ENCODE measurements around the gene GGCX.
"Not testable (repeated sequence)": the region's sequence is repeated elsewhere in the genome, so short reads cannot be mapped to it uniquely, and the experiment has no call there.

Gene GGCX

DNA sequence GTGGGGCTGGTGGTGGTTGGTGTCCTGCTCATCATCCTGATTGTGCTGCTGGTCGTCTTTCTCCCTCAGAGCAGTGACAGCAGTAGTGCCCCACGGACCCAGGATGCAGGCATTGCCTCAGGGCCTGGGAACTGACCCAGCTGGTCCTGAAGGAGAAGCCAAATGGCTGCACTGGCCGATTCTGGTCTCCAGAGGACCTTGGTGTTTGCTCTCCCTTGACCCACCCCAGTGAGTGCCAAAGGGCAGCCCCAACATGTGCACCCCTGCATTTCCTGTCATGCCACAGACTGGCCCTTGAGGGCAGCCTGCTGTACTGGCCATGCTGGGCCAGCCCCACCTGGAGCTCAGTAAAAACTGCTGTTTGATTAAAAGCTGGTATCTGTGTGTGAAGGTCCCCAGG, 31.7 kb upstream of the GGCX start:
- ChIA-PET POLR2A (no interaction called here), CTCF (no interaction called here)
- DNase-seq = no peak
- Histone ChIP-seq H3K4me1 (ENCODE audit: control extremely low read depth in 1 of 4, control insufficient read depth in 4 of 4, insufficient read depth in 4 of 4, low read length in 3 of 4) (peaks cover 17 to 60% (median 54%) of the 10 kb centered on the region in 4 experiments), H3K9me3 (ENCODE audit: control extremely low read depth in 1 of 5, control insufficient read depth in 4 of 5, insufficient read depth in 2 of 5, low read depth in 1 of 5, low read length in 4 of 5) (no peaks in the 10 kb centered on the region), H3K27ac (ENCODE audit: insufficient read depth in 1 of 2, low read depth in 1 of 2, low read length in 2 of 2, poor library complexity in 1 of 2, severe bottlenecking in 2 of 2) (no peak overlapping the region), H3K27me3 (replicated peaks in 2 of 5; ENCODE audit: control insufficient read depth in 4 of 5, insufficient read depth in 5 of 5, low read length in 4 of 5) (no peaks in the 10 kb centered on the region), H3K4me3 (ENCODE audit: control insufficient read depth in 1 of 7, extremely low read depth in 1 of 7, insufficient read depth in 4 of 7, low read depth in 2 of 7, low read length in 6 of 7) (no peak overlapping the region), H3K36me3 (ENCODE audit: control insufficient read depth in 4 of 4, insufficient read depth in 4 of 4, low read length in 3 of 4) (peaks cover 6 to 26% (median 15%) of the 10 kb centered on the region in 4 experiments)
- WGBS (ENCODE audit: insufficient coverage) = 97% methylated on average over 3 of the region's 3 CpGs

DNA sequence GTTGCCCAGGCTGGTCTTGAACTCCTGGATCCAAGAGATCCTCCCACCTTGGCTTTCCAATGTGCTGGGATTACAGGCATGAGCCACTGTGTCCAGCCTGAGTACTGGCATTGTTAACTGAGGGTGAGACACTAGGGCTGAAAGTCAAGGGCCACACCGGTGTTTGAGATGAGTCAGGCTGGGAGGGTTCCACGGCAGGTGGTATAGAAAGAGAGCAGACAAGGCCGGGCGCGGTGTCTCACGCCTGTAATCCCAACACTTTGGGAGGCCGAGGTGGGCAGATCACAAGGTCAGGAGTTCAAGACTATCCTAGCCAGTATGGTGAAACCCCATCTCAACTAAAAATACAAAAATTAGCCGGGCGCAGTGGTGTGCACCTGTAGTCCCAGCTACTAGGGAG, 31.0 kb upstream of the GGCX start:
- POLR2A ChIA-PET; H3K27ac ChIP-seq (ENCODE audit: insufficient read depth in 1 of 2, low read depth in 1 of 2, low read length in 2 of 2, poor library complexity in 1 of 2, severe bottlenecking in 2 of 2); H3K4me3 ChIP-seq (ENCODE audit: control insufficient read depth in 1 of 7, extremely low read depth in 1 of 7, insufficient read depth in 4 of 7, low read depth in 2 of 7, low read length in 6 of 7); H3K9me3 ChIP-seq (ENCODE audit: control extremely low read depth in 1 of 5, control insufficient read depth in 4 of 5, insufficient read depth in 2 of 5, low read depth in 1 of 5, low read length in 4 of 5); H3K27me3 ChIP-seq (replicated peaks in 2 of 5; ENCODE audit: control insufficient read depth in 4 of 5, insufficient read depth in 5 of 5, low read length in 4 of 5); DNase-seq: not testable (repeated sequence)
- Histone ChIP-seq H3K4me1 (ENCODE audit: control extremely low read depth in 1 of 4, control insufficient read depth in 4 of 4, insufficient read depth in 4 of 4, low read length in 3 of 4) (peaks cover 18 to 66% (median 61%) of the 10 kb centered on the region in 4 experiments), H3K36me3 (ENCODE audit: control insufficient read depth in 4 of 4, insufficient read depth in 4 of 4, low read length in 3 of 4) (peaks cover 5 to 22% (median 10%) of the 10 kb centered on the region in 4 experiments)
- WGBS (ENCODE audit: insufficient coverage) = 97% methylated on average over 5 of the region's 9 CpGs
- CTCF ChIA-PET = interaction anchor here (1.9 kb wide), 1 partner anchor 13 kb away, joined by 9 read pairs; no protein-coding TSS in a partner anchor

DNA sequence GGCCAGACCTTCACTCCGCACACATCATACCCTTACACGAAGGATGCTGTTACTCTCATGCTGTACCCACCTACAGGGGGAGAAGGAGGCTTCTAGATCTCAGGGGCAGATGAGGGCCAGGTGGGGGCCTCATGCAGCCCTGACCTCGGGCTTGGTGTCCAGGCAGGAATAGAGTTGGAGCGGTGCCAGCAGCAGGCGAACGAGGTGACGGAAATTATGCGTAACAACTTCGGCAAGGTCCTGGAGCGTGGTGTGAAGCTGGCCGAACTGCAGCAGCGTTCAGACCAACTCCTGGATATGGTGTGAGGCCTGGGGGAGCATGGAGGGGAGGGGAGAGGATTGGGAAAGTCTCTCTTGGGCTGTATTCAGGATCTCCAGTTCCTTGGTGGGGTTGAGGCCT, 30.3 kb upstream of the GGCX start:
- H3K9me3 ChIP-seq (ENCODE audit: control extremely low read depth in 1 of 5, control insufficient read depth in 4 of 5, insufficient read depth in 2 of 5, low read depth in 1 of 5, low read length in 4 of 5) = no peaks in the 10 kb centered on the region
- no peak overlapping the region for H3K27ac ChIP-seq (ENCODE audit: insufficient read depth in 1 of 2, low read depth in 1 of 2, low read length in 2 of 2, poor library complexity in 1 of 2, severe bottlenecking in 2 of 2)
- CTCF ChIA-PET = interaction anchor here (0.8 to 3.4 kb wide), 6 partner anchors 9 to 28 kb away, joined by 3 to 15 read pairs (median 4); partner anchors contain the start of gene VAMP8
- no peak overlapping the region for H3K4me3 ChIP-seq (ENCODE audit: control insufficient read depth in 1 of 7, extremely low read depth in 1 of 7, insufficient read depth in 4 of 7, low read depth in 2 of 7, low read length in 6 of 7)
- 87% methylated on average over 10 of the region's 12 CpGs for WGBS (ENCODE audit: insufficient coverage)
- H3K27me3 ChIP-seq (replicated peaks in 2 of 5; ENCODE audit: control insufficient read depth in 4 of 5, insufficient read depth in 5 of 5, low read length in 4 of 5) = no peaks in the 10 kb centered on the region
- no peak for DNase-seq
- H3K4me1 ChIP-seq (ENCODE audit: control extremely low read depth in 1 of 4, control insufficient read depth in 4 of 4, insufficient read depth in 4 of 4, low read length in 3 of 4) = peaks cover 18 to 66% (median 63%) of the 10 kb centered on the region in 4 experiments
- H3K36me3 ChIP-seq (ENCODE audit: control insufficient read depth in 4 of 4, insufficient read depth in 4 of 4, low read length in 3 of 4) = peaks cover 0 to 14% (median 3%) of the 10 kb centered on the region in 4 experiments
- POLR2A ChIA-PET = no interaction called here

DNA sequence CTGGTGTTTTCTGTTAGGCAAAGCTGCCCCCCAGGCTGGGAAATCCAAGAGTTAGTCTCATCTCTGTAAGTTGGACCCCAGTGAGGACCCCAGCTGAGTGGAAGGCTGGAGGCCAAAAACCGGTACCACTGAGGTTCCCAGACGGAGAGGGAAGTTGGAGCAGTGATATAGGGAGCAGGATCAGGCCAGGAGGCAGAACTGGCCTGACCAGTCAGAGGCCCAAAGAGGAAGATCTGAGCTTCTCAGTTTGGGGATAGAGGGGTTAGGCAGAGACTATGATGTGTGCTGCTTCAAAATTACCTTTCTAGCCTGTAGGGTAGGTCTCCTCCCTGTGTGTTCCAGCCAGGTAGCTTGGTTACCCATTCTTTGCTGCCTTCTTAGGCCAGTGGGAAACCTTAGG, 29.7 kb upstream of the GGCX start:
- 100% methylated on average over 1 of the region's 2 CpGs for WGBS (ENCODE audit: insufficient coverage)
- Histone ChIP-seq H3K27me3 (replicated peaks in 2 of 5; ENCODE audit: control insufficient read depth in 4 of 5, insufficient read depth in 5 of 5, low read length in 4 of 5) (no peaks in the 10 kb centered on the region), H3K9me3 (ENCODE audit: control extremely low read depth in 1 of 5, control insufficient read depth in 4 of 5, insufficient read depth in 2 of 5, low read depth in 1 of 5, low read length in 4 of 5) (no peaks in the 10 kb centered on the region), H3K27ac (ENCODE audit: insufficient read depth in 1 of 2, low read depth in 1 of 2, low read length in 2 of 2, poor library complexity in 1 of 2, severe bottlenecking in 2 of 2) (peak overlapping the region in 1 of 2 experiments; percentile 46), H3K4me1 (ENCODE audit: control extremely low read depth in 1 of 4, control insufficient read depth in 4 of 4, insufficient read depth in 4 of 4, low read length in 3 of 4) (peaks cover 18 to 67% (median 63%) of the 10 kb centered on the region in 4 experiments), H3K36me3 (ENCODE audit: control insufficient read depth in 4 of 4, insufficient read depth in 4 of 4, low read length in 3 of 4) (peaks cover 0 to 14% (median 1%) of the 10 kb centered on the region in 4 experiments), H3K4me3 (ENCODE audit: control insufficient read depth in 1 of 7, extremely low read depth in 1 of 7, insufficient read depth in 4 of 7, low read depth in 2 of 7, low read length in 6 of 7) (no peak overlapping the region)
- no peak for DNase-seq
- CTCF ChIA-PET = interaction anchor here (0.8 to 3.4 kb wide), 8 partner anchors 10 to 40 kb away, joined by 3 to 15 read pairs (median 4); partner anchors contain the start of gene VAMP8
- POLR2A ChIA-PET = no interaction called here

DNA sequence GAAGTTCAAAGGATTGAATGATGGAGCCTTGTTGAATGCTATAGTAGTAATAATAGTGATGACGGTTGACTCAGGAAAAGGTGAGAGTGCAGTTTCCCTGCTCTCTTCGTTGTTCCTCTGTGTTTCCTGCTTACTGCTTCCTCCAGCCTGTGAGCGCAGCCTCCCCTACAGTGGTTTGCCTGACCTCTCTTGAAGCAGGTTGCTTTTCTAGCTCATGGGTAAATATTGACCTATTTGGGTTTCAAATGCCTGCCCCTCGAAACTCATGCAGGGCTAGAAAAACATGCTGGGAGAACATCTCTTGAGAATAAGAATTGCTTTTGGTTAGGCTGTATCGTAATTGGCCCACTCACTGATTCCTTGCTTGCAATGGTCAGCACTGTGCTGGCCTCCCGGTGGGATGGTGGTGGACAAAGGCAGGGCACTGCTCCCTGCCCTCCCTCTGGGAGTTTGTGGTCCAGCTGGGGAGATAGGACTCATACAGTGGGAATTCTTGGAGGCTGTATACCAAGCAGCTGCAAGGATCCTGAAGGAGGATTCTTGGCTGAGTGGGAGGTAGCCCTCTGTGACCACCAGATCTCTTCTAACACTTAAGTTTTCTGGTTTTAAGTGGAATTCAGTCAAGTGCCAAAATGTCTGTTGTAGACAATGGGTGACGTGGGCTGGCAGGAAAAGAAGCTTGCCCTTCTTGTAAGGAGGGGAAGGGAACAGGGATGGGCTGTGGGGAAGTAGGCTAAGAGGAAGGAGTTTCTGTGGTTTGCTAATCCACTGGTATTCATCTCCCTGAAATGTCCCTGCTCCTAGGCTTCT, 28.9 kb upstream of the GGCX start:
- peaks cover 21 to 74% (median 70%) of the 10 kb centered on the region in 4 experiments for H3K4me1 ChIP-seq (ENCODE audit: control extremely low read depth in 1 of 4, control insufficient read depth in 4 of 4, insufficient read depth in 4 of 4, low read length in 3 of 4)
- peak overlapping the region in 1 of 7 experiments; percentile 39 for H3K4me3 ChIP-seq (ENCODE audit: control insufficient read depth in 1 of 7, extremely low read depth in 1 of 7, insufficient read depth in 4 of 7, low read depth in 2 of 7, low read length in 6 of 7)
- CTCF ChIA-PET = interaction anchor here (0.7 to 3.4 kb wide), 11 partner anchors 11 to 43 kb away, joined by 3 to 18 read pairs (median 4); partner anchors contain the start of gene VAMP8

DNA sequence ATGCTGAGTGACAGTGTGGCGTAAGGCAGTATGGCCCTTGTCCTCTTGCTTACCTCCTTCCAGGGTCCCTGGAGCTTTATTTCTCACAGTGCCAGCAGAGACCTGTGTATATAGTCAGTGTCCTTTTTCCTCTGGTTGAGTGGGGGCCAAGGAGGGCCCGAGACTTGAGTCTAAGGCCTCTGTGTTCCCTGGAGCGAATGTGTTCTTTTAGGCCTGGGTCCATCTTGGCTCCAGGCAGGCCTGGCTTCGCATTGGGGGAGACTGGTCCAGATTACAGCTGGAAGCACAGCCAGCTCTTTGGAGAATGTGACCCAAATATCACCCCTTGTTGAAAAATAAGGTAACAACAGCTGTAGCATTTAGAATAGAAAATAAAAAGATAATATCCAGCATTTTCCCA, 27.9 kb upstream of the GGCX start:
- peaks cover 0 to 14% (median 5%) of the 10 kb centered on the region in 4 experiments for H3K36me3 ChIP-seq (ENCODE audit: control insufficient read depth in 4 of 4, insufficient read depth in 4 of 4, low read length in 3 of 4)
- H3K4me3 ChIP-seq (ENCODE audit: control insufficient read depth in 1 of 7, extremely low read depth in 1 of 7, insufficient read depth in 4 of 7, low read depth in 2 of 7, low read length in 6 of 7) = no peak overlapping the region
- POLR2A ChIA-PET = interaction anchor here (1.9 kb wide), 1 partner anchor 28 kb away, joined by 7 read pairs; the partner anchor contains the start of gene GGCX
- DNase-seq = no peak
- H3K9me3 ChIP-seq (ENCODE audit: control extremely low read depth in 1 of 5, control insufficient read depth in 4 of 5, insufficient read depth in 2 of 5, low read depth in 1 of 5, low read length in 4 of 5) = no peaks in the 10 kb centered on the region
- WGBS (ENCODE audit: insufficient coverage) = 100% methylated on average over 4 of the region's 4 CpGs
- peaks cover 23 to 74% (median 70%) of the 10 kb centered on the region in 4 experiments for H3K4me1 ChIP-seq (ENCODE audit: control extremely low read depth in 1 of 4, control insufficient read depth in 4 of 4, insufficient read depth in 4 of 4, low read length in 3 of 4)
- H3K27ac ChIP-seq (ENCODE audit: insufficient read depth in 1 of 2, low read depth in 1 of 2, low read length in 2 of 2, poor library complexity in 1 of 2, severe bottlenecking in 2 of 2) = peak overlapping the region in 1 of 2 experiments; percentile 69
- no peaks in the 10 kb centered on the region for H3K27me3 ChIP-seq (replicated peaks in 2 of 5; ENCODE audit: control insufficient read depth in 4 of 5, insufficient read depth in 5 of 5, low read length in 4 of 5)
- CTCF ChIA-PET = interaction anchor here (1.0 to 3.4 kb wide), 3 partner anchors 8 to 12 kb away, joined by 3 to 18 read pairs (median 15); no protein-coding TSS in a partner anchor

More for the DNA sequence above, 28.9 kb upstream of the GGCX start:
- H3K36me3 ChIP-seq (ENCODE audit: control insufficient read depth in 4 of 4, insufficient read depth in 4 of 4, low read length in 3 of 4) = peaks cover 0 to 14% (median 2%) of the 10 kb centered on the region in 4 experiments
- no peaks in the 10 kb centered on the region for H3K9me3 ChIP-seq (ENCODE audit: control extremely low read depth in 1 of 5, control insufficient read depth in 4 of 5, insufficient read depth in 2 of 5, low read depth in 1 of 5, low read length in 4 of 5)
- H3K27me3 ChIP-seq (replicated peaks in 2 of 5; ENCODE audit: control insufficient read depth in 4 of 5, insufficient read depth in 5 of 5, low read length in 4 of 5) = no peaks in the 10 kb centered on the region
- DNase-seq = no peak
- peak overlapping the region in 1 of 2 experiments; percentile 46 for H3K27ac ChIP-seq (ENCODE audit: insufficient read depth in 1 of 2, low read depth in 1 of 2, low read length in 2 of 2, poor library complexity in 1 of 2, severe bottlenecking in 2 of 2)
- 34% methylated on average over 7 of the region's 7 CpGs for WGBS (ENCODE audit: insufficient coverage)
- POLR2A ChIA-PET = no interaction called here

All from common myeloid progenitor, CD34-positive (primary cell).